Measurements from ENCODE around the gene PCBD2.

DNA sequence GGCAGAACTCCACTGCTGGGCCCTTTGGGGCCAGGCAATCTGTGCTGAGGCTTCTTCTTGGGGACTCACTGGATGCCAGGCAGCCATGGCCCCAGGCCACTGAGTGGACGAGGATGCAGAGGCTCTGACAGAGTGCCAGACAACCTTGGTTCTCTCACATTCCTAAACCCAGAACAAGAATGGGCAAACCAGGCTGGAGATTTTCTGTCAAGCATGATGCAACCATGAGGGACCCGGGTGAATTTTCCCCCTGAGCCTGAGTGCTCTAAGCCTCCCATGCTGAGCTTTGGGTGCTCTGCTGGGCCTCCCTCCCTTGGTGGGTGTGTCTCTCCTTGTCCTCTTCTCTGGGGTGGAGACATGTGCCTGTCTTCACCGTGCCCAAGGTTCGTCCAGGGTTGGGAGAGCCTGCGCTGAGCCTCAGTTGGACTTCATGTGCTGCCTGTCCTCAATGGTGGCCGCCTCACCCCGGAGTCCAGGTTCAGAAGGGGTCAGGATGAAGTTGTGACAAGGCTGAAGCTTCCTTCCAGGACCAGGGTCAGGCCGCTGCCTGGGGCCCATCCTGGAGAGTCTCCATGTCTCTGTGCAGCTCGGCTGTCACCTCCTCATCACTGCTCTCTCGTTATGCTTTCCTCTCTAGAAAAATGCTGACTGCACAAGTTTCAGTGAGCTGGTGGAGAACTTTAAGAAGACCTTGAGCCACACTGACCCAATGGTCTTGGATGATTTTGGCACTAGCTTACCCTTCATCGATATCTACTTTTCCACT is 105.0 kb downstream of the PCBD2 start:
- TF ChIP-seq, protein P1, sequence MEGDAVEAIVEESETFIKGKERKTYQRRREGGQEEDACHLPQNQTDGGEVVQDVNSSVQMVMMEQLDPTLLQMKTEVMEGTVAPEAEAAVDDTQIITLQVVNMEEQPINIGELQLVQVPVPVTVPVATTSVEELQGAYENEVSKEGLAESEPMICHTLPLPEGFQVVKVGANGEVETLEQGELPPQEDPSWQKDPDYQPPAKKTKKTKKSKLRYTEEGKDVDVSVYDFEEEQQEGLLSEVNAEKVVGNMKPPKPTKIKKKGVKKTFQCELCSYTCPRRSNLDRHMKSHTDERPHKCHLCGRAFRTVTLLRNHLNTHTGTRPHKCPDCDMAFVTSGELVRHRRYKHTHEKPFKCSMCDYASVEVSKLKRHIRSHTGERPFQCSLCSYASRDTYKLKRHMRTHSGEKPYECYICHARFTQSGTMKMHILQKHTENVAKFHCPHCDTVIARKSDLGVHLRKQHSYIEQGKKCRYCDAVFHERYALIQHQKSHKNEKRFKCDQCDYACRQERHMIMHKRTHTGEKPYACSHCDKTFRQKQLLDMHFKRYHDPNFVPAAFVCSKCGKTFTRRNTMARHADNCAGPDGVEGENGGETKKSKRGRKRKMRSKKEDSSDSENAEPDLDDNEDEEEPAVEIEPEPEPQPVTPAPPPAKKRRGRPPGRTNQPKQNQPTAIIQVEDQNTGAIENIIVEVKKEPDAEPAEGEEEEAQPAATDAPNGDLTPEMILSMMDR (IDR thresholded peaks at IDR 0.05; ENCODE audit: insufficient read depth, low read length, poor library complexity, severe bottlenecking): no peak
- no peak for TF ChIP-seq EZH2phosphoT487 (conservative IDR thresholded peaks at IDR 0.05; ENCODE audit: low read length)
